GM12878 (cell line): ENCODE measurements around the gene CHD9.

Source experiments
- ASH2L ChIP-seq: fragments of 300-600, 200-600 bp; sonication (generic); IDR thresholded peaks from 2 replicates; pipeline ENCODE4 v1.6.1; 2017; ENCODE audit warnings: low read depth, mild to moderate bottlenecking, borderline replicate concordance
- ATF7 ChIP-seq: fragments of 450-650 bp; IDR thresholded peaks from 2 replicates; pipeline ENCODE4 v1.6.1; 2016; ENCODE audit warnings: low read depth, mild to moderate bottlenecking
- BMI1 ChIP-seq: fragments of 450-650 bp; IDR thresholded peaks from 2 replicates; pipeline ENCODE4 v1.6.1; 2016; ENCODE audit warnings: mild to moderate bottlenecking, moderate library complexity, borderline replicate concordance
- CBFB ChIP-seq: IDR thresholded peaks from 2 replicates; pipeline ENCODE4 v1.6.1; 2016; ENCODE audit warnings: antibody characterized with exemption, low read depth
- CEBPB ChIP-seq, 2 experiments: fragments of 150-350 bp in 1 of 2; IDR thresholded peaks; 2 replicates each; pipeline ENCODE4 v1.6.1; 2012 to 2014; ENCODE audit warnings: low read depth in 2 of 2, low read length in 2 of 2, borderline replicate concordance in 1 of 2, inconsistent platforms in 1 of 2
- CTCF ChIP-seq, 3 experiments: IDR thresholded peaks in 2 of 3; conservative IDR thresholded peaks in 1 of 3; 2 replicates each; pipeline ENCODE4 v1.5.1; 2011; ENCODE audit warnings: low read depth in 3 of 3, low read length in 3 of 3, mild to moderate bottlenecking in 3 of 3, control low read depth in 2 of 3, moderate library complexity in 2 of 3, inconsistent platforms in 1 of 3, mixed read lengths in 1 of 3; ENCODE audit not compliant: control insufficient read depth in 2 of 3, insufficient read depth in 1 of 3; ENCODE audit errors: extremely low read depth in 1 of 3
- EZH2 ChIP-seq: IDR thresholded peaks from 2 replicates; pipeline ENCODE4 v1.6.1; 2012; ENCODE audit warnings: low read depth, mild to moderate bottlenecking, control low read depth, inconsistent platforms, low read length, borderline replicate concordance; ENCODE audit not compliant: control insufficient read depth
- JUND ChIP-seq: IDR thresholded peaks from 2 replicates; pipeline ENCODE4 v1.6.1; 2012; ENCODE audit warnings: low read depth, mild to moderate bottlenecking, low read length, improper control_type of control experiment, moderate library complexity
- NR2C2 ChIP-seq: IDR thresholded peaks from 2 replicates; pipeline ENCODE4 v1.6.1; 2011; ENCODE audit warnings: borderline replicate concordance, low read depth; ENCODE audit not compliant: control insufficient read depth, insufficient read length
- PAX5 ChIP-seq: IDR thresholded peaks from 2 replicates; pipeline ENCODE4 v1.6.1; 2011; ENCODE audit warnings: low read depth, low read length, borderline replicate concordance
- RBBP5 ChIP-seq: fragments of 200-600 bp; sonication (generic); conservative IDR thresholded peaks from 2 replicates; pipeline ENCODE4 v1.6.1; 2016
- TAF1 ChIP-seq: IDR thresholded peaks from 2 replicates; pipeline ENCODE4 v1.6.1; 2011; ENCODE audit warnings: mild to moderate bottlenecking, low read depth, low read length, borderline replicate concordance
- USF2 ChIP-seq: IDR thresholded peaks from 2 replicates; pipeline ENCODE4 v1.6.1; 2011; ENCODE audit warnings: low read depth, low read length, improper control_type of control experiment, borderline replicate concordance
- ZBTB11 ChIP-seq: fragments of 450-650 bp; formaldehyde crosslinking; IDR thresholded peaks from 2 replicates; pipeline ENCODE4 v1.5.0; 2022; ENCODE audit warnings: mild to moderate bottlenecking, missing genetic modification characterization

- TF ChIP-seq ASH2L (no peak), TAF1 (no peak), ATF7 (no peak), CTCF (IDR thresholded peaks at IDR 0.05 in 2 of 3, conservative IDR thresholded peaks at IDR 0.05 in 1 of 3; ENCODE audit: control insufficient read depth in 2 of 3, extremely low read depth in 1 of 3, insufficient read depth in 1 of 3, low read depth in 3 of 3, low read length in 3 of 3) (peak; percentile 46 to 63 (median 46); a peak in 4 of 6 replicates), CBFB (no peak), USF2 (no peak), ZBTB11 (CRISPR knock-in tag) (no peak), CEBPB (IDR thresholded peaks at IDR 0.05; ENCODE audit: borderline replicate concordance in 1 of 2, low read depth in 2 of 2, low read length in 2 of 2) (no peak), JUND (no peak), RBBP5 (no peak), EZH2 (no peak), PAX5 (no peak), NR2C2 (no peak), BMI1 (no peak)
Observed at GRCh38 chr16:53022374-53022773, 32.4 kb upstream of the CHD9 start.
